AG04450 (cell line): ENCODE data around the gene SEMA3A. TPM values are rescaled to one million over a fixed set of nuclear protein-coding genes. Genes with fewer than 3 reads are reported as not detected.
"Not testable (repeated sequence)": the region's sequence is repeated elsewhere in the genome, so short reads cannot be mapped to it uniquely, and the experiment has no call there.

ENCODE experiments used
- CTCF ChIA-PET: fragments of 300-600, 350-600 bp; formaldehyde crosslinking; extraction: SDS; loops from one replicate; lab custom pipeline; 2022; ENCODE audit warnings: antibody characterized with exemption, inconsistent platforms; lab: Charles Lee
- POLR2A ChIA-PET: fragments of 350-600 bp; formaldehyde crosslinking; extraction: SDS; loops from one replicate; lab custom pipeline; 2021; ENCODE audit warnings: antibody characterized with exemption, inconsistent platforms; lab: Yijun Ruan, JAX
- DNase-seq: peaks from one replicate; pipeline ENCODE4 v3.0.0-alpha.2; 2011; ENCODE audit warnings: low read depth, low spot score
- H3K27ac ChIP-seq: one replicate; pipeline ENCODE4 v1.5.1; 2012; ENCODE audit warnings: low read depth, low read length, control low read depth
- H3K27me3 ChIP-seq: one replicate; pipeline ENCODE4 v1.6.0; 2012; ENCODE audit warnings: low read length; ENCODE audit not compliant: control insufficient read depth, insufficient read depth
- H3K4me3 ChIP-seq: 2 replicates; pipeline ENCODE4 v1.5.1; 2011; ENCODE audit warnings: mild to moderate bottlenecking, low read depth, low read length, control low read depth
- H3K9me3 ChIP-seq: 2 replicates; pipeline ENCODE4 v1.5.1; 2012; ENCODE audit warnings: low read length; ENCODE audit not compliant: control insufficient read depth, insufficient read depth
- CTCF ChIP-seq: IDR thresholded peaks from 2 replicates; pipeline ENCODE4 v1.5.1; 2011; ENCODE audit warnings: low read depth, low read length, control low read depth, inconsistent platforms
- polyA plus RNA-seq: library from polyadenylated mRNA; depleted of rRNA; stranded (reverse); fragments of >200 nt; gene quantifications from 2 replicates; pipeline ENCODE4 v1.2.3, GENCODE V29; 2011

The SEMA3A gene
- polyA plus RNA-seq, 1 experiment = 80.2 TPM

GRCh38 chr7:84060000-84060399 is 134.6 kb downstream of the SEMA3A start:
- H3K27me3 ChIP-seq = no peaks in the 10 kb centered on the region
- ChIA-PET CTCF (no interaction called here), POLR2A (no interaction called here)
- no peak overlapping the region for H3K4me3 ChIP-seq
- no peak for DNase-seq
- no peak for TF ChIP-seq CTCF
- no peak overlapping the region for H3K27ac ChIP-seq
- H3K9me3 ChIP-seq = peaks cover 5% of the 10 kb centered on the region

- Histone ChIP-seq H3K27ac (no peak overlapping the region), H3K27me3 (no peaks in the 10 kb centered on the region), H3K9me3 (peaks cover 5% of the 10 kb centered on the region), H3K4me3 (no peak overlapping the region)
- ChIA-PET CTCF (interaction anchor here (1.1 to 1.2 kb wide), 3 partner anchors 26 to 964 kb away, joined by 3 read pairs; no protein-coding TSS in a partner anchor), POLR2A (interaction anchor here (0.5 to 0.6 kb wide), 2 partner anchors 16 to 591 kb away, joined by 5 to 7 read pairs; no protein-coding TSS in a partner anchor)
- TF ChIP-seq CTCF = no peak
- peak; percentile 20 for DNase-seq
Observed at GRCh38 chr7:84058311-84059076, 136.1 kb downstream of the SEMA3A start.

- TF ChIP-seq CTCF = no peak
- Histone ChIP-seq H3K27me3 (no peaks in the 10 kb centered on the region), H3K9me3 (peaks cover 4% of the 10 kb centered on the region), H3K4me3 (no peak overlapping the region), H3K27ac (no peak overlapping the region)
- CTCF ChIA-PET = interaction anchor here (1.2 kb wide), 2 partner anchors 121 to 965 kb away, joined by 3 read pairs; no protein-coding TSS in a partner anchor
- POLR2A ChIA-PET = no interaction called here
- no peak for DNase-seq
Observed at GRCh38 chr7:84057576-84057975, 137.0 kb downstream of the SEMA3A start.

- TF ChIP-seq CTCF = no peak
- no peak for DNase-seq
- H3K4me3 ChIP-seq = no peak overlapping the region
Observed at GRCh38 chr7:84055904-84056605, 138.5 kb downstream of the SEMA3A start.

GRCh38 chr7:84055199-84055598 is 139.4 kb downstream of the SEMA3A start:
- H3K27me3 ChIP-seq, H3K27ac ChIP-seq, H3K4me3 ChIP-seq, H3K9me3 ChIP-seq, DNase-seq, POLR2A ChIA-PET, CTCF ChIA-PET: not testable (repeated sequence)

More at GRCh38 chr7:84055904-84056605, 138.5 kb downstream of the SEMA3A start:
- H3K27ac ChIP-seq = no peak overlapping the region
- ChIA-PET CTCF (no interaction called here), POLR2A (no interaction called here)
- no peaks in the 10 kb centered on the region for H3K27me3 ChIP-seq
- H3K9me3 ChIP-seq = no peaks in the 10 kb centered on the region; the same call in 1 of the 2 replicates
